ENCODE data around the gene CARD19.

CARD19 gene

GRCh38 chr9:93066978-93067603 is 28.9 kb upstream of the CARD19 start:
- TF ChIP-seq CTCF (conservative IDR thresholded peaks at IDR 0.05), result no peak
- no peak overlapping the region for H3K27ac ChIP-seq

- no peak for TF ChIP-seq CTCF (conservative IDR thresholded peaks at IDR 0.05)
- no peak overlapping the region for H3K27ac ChIP-seq
These were observed 27.1 kb upstream of the CARD19 start for GRCh38 chr9:93068956-93069355.

- H3K27ac ChIP-seq, result no peak overlapping the region
These were observed 24.6 kb upstream of the CARD19 start for GRCh38 chr9:93071464-93071863.

GRCh38 chr9:93072383-93072795 is 23.6 kb upstream of the CARD19 start:
- no peak for TF ChIP-seq CTCF (conservative IDR thresholded peaks at IDR 0.05)
- H3K27ac ChIP-seq, result peak overlapping the region; percentile 45

More at GRCh38 chr9:93071464-93071863, 24.6 kb upstream of the CARD19 start:
- TF ChIP-seq CTCF (conservative IDR thresholded peaks at IDR 0.05), result no peak

GRCh38 chr9:93076101-93076791 is 19.8 kb upstream of the CARD19 start:
- no peak overlapping the region for H3K27ac ChIP-seq
- no peak for TF ChIP-seq CTCF (conservative IDR thresholded peaks at IDR 0.05)

GRCh38 chr9:93076792-93077128 is 19.3 kb upstream of the CARD19 start:
- H3K27ac ChIP-seq, result no peak overlapping the region
- no peak for TF ChIP-seq CTCF (conservative IDR thresholded peaks at IDR 0.05)

- no peak for TF ChIP-seq CTCF (conservative IDR thresholded peaks at IDR 0.05)
- no peak overlapping the region for H3K27ac ChIP-seq
These were observed 18.6 kb upstream of the CARD19 start for GRCh38 chr9:93077367-93077766.

Data from VCaP (cell line).